ENCODE measurements around the gene CRELD1.

CRELD1 gene, protein sequence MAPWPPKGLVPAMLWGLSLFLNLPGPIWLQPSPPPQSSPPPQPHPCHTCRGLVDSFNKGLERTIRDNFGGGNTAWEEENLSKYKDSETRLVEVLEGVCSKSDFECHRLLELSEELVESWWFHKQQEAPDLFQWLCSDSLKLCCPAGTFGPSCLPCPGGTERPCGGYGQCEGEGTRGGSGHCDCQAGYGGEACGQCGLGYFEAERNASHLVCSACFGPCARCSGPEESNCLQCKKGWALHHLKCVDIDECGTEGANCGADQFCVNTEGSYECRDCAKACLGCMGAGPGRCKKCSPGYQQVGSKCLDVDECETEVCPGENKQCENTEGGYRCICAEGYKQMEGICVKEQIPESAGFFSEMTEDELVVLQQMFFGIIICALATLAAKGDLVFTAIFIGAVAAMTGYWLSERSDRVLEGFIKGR

DNA sequence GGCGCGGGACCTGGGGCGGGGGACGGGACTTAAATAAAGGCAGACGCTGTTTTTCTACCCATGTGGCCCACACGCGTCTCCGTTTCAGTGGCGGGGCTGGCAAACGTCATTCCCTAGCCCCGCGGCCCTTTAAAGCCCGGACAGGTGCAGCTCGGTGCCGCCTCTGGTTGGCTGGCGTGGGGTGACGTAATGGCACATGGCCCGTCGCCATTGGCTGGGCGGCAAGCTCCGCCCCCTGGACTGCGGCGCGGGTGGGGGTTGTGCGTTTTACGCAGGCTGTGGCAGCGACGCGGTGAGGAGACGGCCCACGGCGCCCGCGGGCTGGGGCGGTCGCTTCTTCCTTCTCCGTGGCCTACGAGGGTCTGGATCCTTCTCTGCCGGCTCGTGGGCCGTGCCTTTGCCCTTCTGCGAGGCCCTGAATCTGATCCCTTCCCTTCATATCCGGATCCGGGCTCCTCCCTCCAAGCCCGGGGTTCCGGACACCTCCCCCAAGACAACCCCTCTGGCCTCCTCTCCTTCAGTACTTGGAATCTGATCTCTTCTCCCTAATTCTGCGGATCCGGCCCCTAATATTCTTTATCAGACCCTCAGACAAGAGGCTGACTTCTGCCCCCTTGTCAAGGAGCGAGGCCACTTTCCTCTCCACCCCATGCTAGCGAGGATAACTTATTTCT is at the start of gene CRELD1:
Gene CRELD1, plus strand, starts transcription at position 274 of the 674 bp plus-strand sequence. CDS start 605 bp downstream, outside the sequence.
- H3K4me3 ChIP-seq (ENCODE audit: low read depth, low read length), result peak within 1 kb of the TSS; percentile 79
- DNase-seq (ENCODE audit: low read depth), result peak; percentile 97
- TF ChIP-seq, protein P1, sequence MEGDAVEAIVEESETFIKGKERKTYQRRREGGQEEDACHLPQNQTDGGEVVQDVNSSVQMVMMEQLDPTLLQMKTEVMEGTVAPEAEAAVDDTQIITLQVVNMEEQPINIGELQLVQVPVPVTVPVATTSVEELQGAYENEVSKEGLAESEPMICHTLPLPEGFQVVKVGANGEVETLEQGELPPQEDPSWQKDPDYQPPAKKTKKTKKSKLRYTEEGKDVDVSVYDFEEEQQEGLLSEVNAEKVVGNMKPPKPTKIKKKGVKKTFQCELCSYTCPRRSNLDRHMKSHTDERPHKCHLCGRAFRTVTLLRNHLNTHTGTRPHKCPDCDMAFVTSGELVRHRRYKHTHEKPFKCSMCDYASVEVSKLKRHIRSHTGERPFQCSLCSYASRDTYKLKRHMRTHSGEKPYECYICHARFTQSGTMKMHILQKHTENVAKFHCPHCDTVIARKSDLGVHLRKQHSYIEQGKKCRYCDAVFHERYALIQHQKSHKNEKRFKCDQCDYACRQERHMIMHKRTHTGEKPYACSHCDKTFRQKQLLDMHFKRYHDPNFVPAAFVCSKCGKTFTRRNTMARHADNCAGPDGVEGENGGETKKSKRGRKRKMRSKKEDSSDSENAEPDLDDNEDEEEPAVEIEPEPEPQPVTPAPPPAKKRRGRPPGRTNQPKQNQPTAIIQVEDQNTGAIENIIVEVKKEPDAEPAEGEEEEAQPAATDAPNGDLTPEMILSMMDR (IDR thresholded peaks at IDR 0.05; ENCODE audit: low read depth, low read length), result no peak
- TF ChIP-seq MYC (IDR thresholded peaks at IDR 0.05; ENCODE audit: low read depth, low read length) (peak; percentile 72), POLR2A (IDR thresholded peaks at IDR 0.05; ENCODE audit: extremely low read depth, insufficient read length) (peak; percentile 60)
- TF ChIP-seq, protein P2, sequence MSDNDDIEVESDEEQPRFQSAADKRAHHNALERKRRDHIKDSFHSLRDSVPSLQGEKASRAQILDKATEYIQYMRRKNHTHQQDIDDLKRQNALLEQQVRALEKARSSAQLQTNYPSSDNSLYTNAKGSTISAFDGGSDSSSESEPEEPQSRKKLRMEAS (IDR thresholded peaks at IDR 0.05; ENCODE audit: low read depth, low read length), result peak; percentile 89

DNA sequence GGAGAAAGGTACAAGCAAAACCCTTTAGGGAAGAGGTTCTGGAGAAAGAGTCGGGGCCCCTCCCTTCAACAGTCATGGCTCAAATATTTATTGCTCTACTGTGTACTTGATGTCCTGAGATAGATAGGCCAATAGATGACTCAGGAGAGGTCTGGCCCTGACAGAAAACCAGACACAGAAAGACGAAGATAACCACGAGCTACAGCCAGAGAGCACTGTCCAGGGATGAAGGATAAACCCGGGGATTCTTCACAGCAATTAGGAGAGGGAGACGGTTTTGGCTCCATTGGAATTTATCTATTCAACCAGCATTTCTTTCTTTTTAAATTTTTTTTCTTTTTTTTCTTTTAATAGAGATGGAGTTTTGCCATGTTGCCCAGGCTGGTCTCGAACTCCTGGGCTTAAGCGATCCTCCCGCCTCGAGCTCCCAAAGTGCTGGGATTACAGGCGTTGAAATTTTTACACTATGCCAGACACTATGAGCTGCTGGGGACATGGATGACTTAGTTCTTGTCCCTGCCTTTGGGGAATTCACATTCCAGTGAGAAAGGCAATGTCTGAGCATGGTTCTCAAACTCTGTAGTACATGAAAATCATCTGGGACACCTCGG is 49.0 kb upstream of the CRELD1 start:
- no peak overlapping the region for H3K4me3 ChIP-seq (ENCODE audit: low read depth, low read length)
- DNase-seq (ENCODE audit: low read depth), result no peak
- TF ChIP-seq, protein P2 (IDR thresholded peaks at IDR 0.05; ENCODE audit: low read depth, low read length), result no peak
- no peak for TF ChIP-seq MYC (IDR thresholded peaks at IDR 0.05; ENCODE audit: low read depth, low read length)
- TF ChIP-seq POLR2A (IDR thresholded peaks at IDR 0.05; ENCODE audit: extremely low read depth, insufficient read length), result no peak
- TF ChIP-seq, protein P1 (IDR thresholded peaks at IDR 0.05; ENCODE audit: low read depth, low read length), result no peak

DNA sequence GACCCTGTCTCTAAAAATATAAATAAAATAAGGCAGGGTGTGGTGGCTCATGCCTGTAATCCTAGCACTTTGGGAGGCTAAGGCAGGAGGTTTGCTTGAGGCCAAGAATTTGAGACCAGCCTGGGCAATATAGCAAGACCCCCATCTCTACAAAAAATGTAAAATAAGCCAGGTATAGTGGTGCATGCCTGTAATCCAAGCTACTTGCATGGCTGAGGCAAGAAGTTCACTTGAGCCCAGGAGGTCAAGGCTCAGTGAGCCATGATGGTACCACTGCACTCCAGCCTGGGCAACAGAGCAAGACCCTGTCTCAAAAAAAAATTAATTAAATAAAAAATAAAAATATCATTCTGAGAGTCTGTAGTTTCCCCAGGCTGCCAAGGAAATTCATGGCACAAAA is 47.3 kb upstream of the CRELD1 start:
- DNase-seq (ENCODE audit: low read depth), result no peak
- no peak overlapping the region for H3K4me3 ChIP-seq (ENCODE audit: low read depth, low read length)
- TF ChIP-seq MYC (IDR thresholded peaks at IDR 0.05; ENCODE audit: low read depth, low read length) (no peak), POLR2A (IDR thresholded peaks at IDR 0.05; ENCODE audit: extremely low read depth, insufficient read length) (no peak)
- TF ChIP-seq, protein P2 (IDR thresholded peaks at IDR 0.05; ENCODE audit: low read depth, low read length), result no peak
- TF ChIP-seq, protein P1 (IDR thresholded peaks at IDR 0.05; ENCODE audit: low read depth, low read length), result no peak

DNA sequence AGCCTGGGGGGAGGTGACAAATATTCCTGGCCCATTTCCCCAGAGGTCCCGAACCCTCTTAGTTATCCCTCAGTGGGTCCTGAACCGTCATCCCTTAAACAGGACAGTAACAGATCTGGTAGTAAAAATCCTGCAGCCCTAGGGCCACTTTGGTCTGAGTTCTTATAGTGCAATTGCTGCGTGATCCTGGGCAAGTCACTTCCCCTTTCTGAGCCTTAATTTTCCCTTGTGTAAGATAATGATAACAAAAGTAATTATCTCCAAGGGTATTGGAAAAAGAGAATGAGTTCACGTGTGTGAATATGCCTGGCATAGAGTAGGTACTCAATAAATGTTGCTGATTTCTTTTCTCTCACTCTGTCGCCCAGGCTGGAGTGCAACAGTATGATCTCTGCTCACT is 46.2 kb upstream of the CRELD1 start:
- TF ChIP-seq, protein P1 (IDR thresholded peaks at IDR 0.05; ENCODE audit: low read depth, low read length), result no peak
- TF ChIP-seq MYC (IDR thresholded peaks at IDR 0.05; ENCODE audit: low read depth, low read length), result no peak
- TF ChIP-seq, protein P2 (IDR thresholded peaks at IDR 0.05; ENCODE audit: low read depth, low read length), result no peak
- no peak for TF ChIP-seq POLR2A (IDR thresholded peaks at IDR 0.05; ENCODE audit: extremely low read depth, insufficient read length)
- no peak overlapping the region for H3K4me3 ChIP-seq (ENCODE audit: low read depth, low read length)
- no peak for DNase-seq (ENCODE audit: low read depth)

DNA sequence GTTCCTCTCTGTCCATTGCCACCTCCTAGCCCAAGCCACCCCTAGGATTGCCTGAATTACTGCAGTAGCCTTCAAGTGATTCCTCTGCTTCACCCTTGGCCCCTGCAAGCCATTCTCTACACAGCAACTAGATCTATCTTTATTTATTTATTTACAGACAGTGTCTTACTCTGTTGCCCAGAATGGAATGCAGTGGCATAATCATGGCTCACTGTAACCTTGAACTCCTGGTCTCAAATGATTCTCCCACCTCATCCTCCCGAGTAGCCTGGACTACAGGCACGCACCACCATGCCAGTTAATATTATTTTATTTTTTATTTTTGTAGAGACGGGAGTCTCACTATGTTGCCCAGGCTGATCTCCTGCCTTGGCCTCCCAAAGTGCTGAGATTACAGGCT is 45.1 kb upstream of the CRELD1 start:
- no peak overlapping the region for H3K4me3 ChIP-seq (ENCODE audit: low read depth, low read length)
- TF ChIP-seq MYC (IDR thresholded peaks at IDR 0.05; ENCODE audit: low read depth, low read length) (no peak), POLR2A (IDR thresholded peaks at IDR 0.05; ENCODE audit: extremely low read depth, insufficient read length) (no peak)
- TF ChIP-seq, protein P2 (IDR thresholded peaks at IDR 0.05; ENCODE audit: low read depth, low read length), result no peak
- TF ChIP-seq, protein P1 (IDR thresholded peaks at IDR 0.05; ENCODE audit: low read depth, low read length), result no peak
- no peak for DNase-seq (ENCODE audit: low read depth)

All from NB4 (cell line).